Measurements from ENCODE around the gene SAMD5. TPM values are rescaled to one million over a fixed set of nuclear protein-coding genes. Genes with fewer than 3 reads are reported as not detected.

Gene SAMD5
- total RNA-seq, 1 experiment from 2014 or later: 0.04 TPM

DNA sequence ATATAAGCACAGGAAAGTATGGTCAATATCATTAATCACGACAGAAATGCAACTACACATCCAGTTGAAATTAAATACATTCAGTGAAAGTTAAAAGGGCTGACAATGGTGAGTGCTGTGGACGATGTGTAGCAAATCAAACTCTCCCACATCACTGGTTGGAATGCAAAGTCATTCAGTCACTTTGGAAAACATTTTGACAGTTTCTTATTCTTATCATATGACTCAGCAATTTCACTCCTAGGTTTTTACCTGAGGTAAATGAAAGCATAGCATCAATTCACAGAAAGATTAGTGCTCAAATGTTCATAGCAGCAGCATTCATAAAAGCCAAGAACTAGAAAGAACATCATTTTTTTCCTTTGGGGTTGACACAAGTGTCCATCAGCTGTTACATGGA, 28.6 kb upstream of the SAMD5 start:
- Histone ChIP-seq H4K5ac (ENCODE audit: insufficient read length, low read depth, low read length) (no peak overlapping the region), H2AFZ (ENCODE audit: low read length) (no peak overlapping the region), H2BK15ac (ENCODE audit: low read depth, low read length) (no peak overlapping the region), H3K4me1 (ENCODE audit: insufficient read depth, low read length) (no peaks in the 10 kb centered on the region), H2BK5ac (ENCODE audit: insufficient read length, low read length) (no peak overlapping the region), H3K23ac (ENCODE audit: insufficient read length, low read depth, low read length) (no peak overlapping the region), H3K79me2 (ENCODE audit: insufficient read depth, low read length) (no peaks in the 10 kb centered on the region), H3K9ac (ENCODE audit: extremely low read depth, insufficient read length, low read length) (no peak overlapping the region), H2AK5ac (ENCODE audit: insufficient read length, low read length) (no peak overlapping the region), H3K18ac (ENCODE audit: insufficient read length, low read depth, low read length) (no peak overlapping the region), H4K8ac (replicated peaks; ENCODE audit: insufficient read length, low read depth, low read length) (no peak overlapping the region), H3K56ac (ENCODE audit: insufficient read length, low read depth, low read length) (no peak overlapping the region), H2BK12ac (ENCODE audit: insufficient read length, low read depth, low read length) (no peak overlapping the region), H3T11ph (ENCODE audit: low read length) (no peak overlapping the region), H3K9me3 (ENCODE audit: control insufficient read depth, low read depth, low read length) (no peaks in the 10 kb centered on the region), H2BK120ac (ENCODE audit: low read depth, low read length, poor library complexity, severe bottlenecking) (no peak overlapping the region), H4K91ac (ENCODE audit: insufficient read length, low read depth, low read length) (no peak overlapping the region), H3K4me2 (ENCODE audit: insufficient read depth, insufficient read length, low read length) (no peak overlapping the region), H3K23me2 (ENCODE audit: insufficient read length, low read depth, low read length, poor library complexity, severe bottlenecking) (no peaks in the 10 kb centered on the region), H3K4ac (ENCODE audit: low read depth, low read length) (no peak overlapping the region), H3K27me3 (ENCODE audit: insufficient read depth, low read length) (no peaks in the 10 kb centered on the region), H3K79me1 (ENCODE audit: insufficient read depth, low read depth, low read length, poor library complexity, severe bottlenecking) (no peaks in the 10 kb centered on the region), H3K14ac (ENCODE audit: insufficient read depth, low read length) (no peak overlapping the region), H2BK20ac (ENCODE audit: low read depth, low read length, poor library complexity, severe bottlenecking) (no peak overlapping the region), H4K20me1 (ENCODE audit: control insufficient read depth, insufficient read depth, insufficient read length) (no peaks in the 10 kb centered on the region), H3K27ac (ENCODE audit: insufficient read length, low read depth, low read length) (no peak overlapping the region)
- no CpG with 5 or more reads among the region's 2 CpGs for WGBS (ENCODE audit: extremely low coverage, insufficient read length, low lambda C conversion rate)
- Mint-ChIP-seq H3K36me3 (ENCODE audit: insufficient read depth in 1 of 3, low read depth in 3 of 3) (peaks cover 0 to 3% (median 0%) of the 10 kb centered on the region in 3 experiments; a peak in 3 of 7 replicates), H3K9me3 (peaks cover 11 to 12% of the 10 kb centered on the region in 2 experiments; a peak in 4 of 5 replicates), H3K4me3 (no peak overlapping the region), H3K4me1 (no peaks in the 10 kb centered on the region), H3K27me3 (ENCODE audit: low read depth) (no peaks in the 10 kb centered on the region; the same call in 1 of the 2 replicates), H3K27ac (no peak overlapping the region)
- TF ChIP-seq, protein P1, sequence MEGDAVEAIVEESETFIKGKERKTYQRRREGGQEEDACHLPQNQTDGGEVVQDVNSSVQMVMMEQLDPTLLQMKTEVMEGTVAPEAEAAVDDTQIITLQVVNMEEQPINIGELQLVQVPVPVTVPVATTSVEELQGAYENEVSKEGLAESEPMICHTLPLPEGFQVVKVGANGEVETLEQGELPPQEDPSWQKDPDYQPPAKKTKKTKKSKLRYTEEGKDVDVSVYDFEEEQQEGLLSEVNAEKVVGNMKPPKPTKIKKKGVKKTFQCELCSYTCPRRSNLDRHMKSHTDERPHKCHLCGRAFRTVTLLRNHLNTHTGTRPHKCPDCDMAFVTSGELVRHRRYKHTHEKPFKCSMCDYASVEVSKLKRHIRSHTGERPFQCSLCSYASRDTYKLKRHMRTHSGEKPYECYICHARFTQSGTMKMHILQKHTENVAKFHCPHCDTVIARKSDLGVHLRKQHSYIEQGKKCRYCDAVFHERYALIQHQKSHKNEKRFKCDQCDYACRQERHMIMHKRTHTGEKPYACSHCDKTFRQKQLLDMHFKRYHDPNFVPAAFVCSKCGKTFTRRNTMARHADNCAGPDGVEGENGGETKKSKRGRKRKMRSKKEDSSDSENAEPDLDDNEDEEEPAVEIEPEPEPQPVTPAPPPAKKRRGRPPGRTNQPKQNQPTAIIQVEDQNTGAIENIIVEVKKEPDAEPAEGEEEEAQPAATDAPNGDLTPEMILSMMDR (conservative IDR thresholded peaks at IDR 0.05): no peak
- no peak for DNase-seq
